ENCODE data around the gene CTNNAL1.
A peak's percentile ranks its signal among the peaks of the same experiment; 100 is the strongest.

The CTNNAL1 gene

GRCh38 chr9:109036744-109037680 is 23.7 kb upstream of the CTNNAL1 start:
- Mint-ChIP-seq H3K9me3 (no peaks in the 10 kb centered on the region), H3K36me3 (peaks cover 66% of the 10 kb centered on the region), H3K4me1 (no peaks in the 10 kb centered on the region), H3K27ac (no peak overlapping the region), H3K4me3 (no peak overlapping the region)
- DNase-seq (ENCODE audit: low spot score in 2 of 2) (no peak), ATAC-seq (no peak)

- DNase-seq (ENCODE audit: low spot score in 2 of 2) (no peak), ATAC-seq (no peak)
- Mint-ChIP-seq H3K36me3 (peaks cover 77% of the 10 kb centered on the region), H3K9me3 (no peaks in the 10 kb centered on the region), H3K4me3 (no peak overlapping the region), H3K4me1 (no peaks in the 10 kb centered on the region), H3K27ac (no peak overlapping the region)
Observed at GRCh38 chr9:109035684-109036423, 22.6 kb upstream of the CTNNAL1 start.

GRCh38 chr9:109033941-109034700 is 20.8 kb upstream of the CTNNAL1 start:
- no peaks in the 10 kb centered on the region for H3K4me1 Mint-ChIP-seq
- H3K27ac Mint-ChIP-seq, result no peak overlapping the region
- H3K36me3 Mint-ChIP-seq, result peaks cover 79% of the 10 kb centered on the region
- no peaks in the 10 kb centered on the region for H3K9me3 Mint-ChIP-seq
- ATAC-seq (no peak), DNase-seq (ENCODE audit: low spot score in 2 of 2) (no peak)
- H3K4me3 Mint-ChIP-seq, result no peak overlapping the region

- H3K27ac Mint-ChIP-seq, result no peak overlapping the region
- DNase-seq (ENCODE audit: low spot score in 2 of 2) (no peak), ATAC-seq (no peak)
- H3K4me3 Mint-ChIP-seq, result no peak overlapping the region
- H3K9me3 Mint-ChIP-seq, result no peaks in the 10 kb centered on the region
- no peaks in the 10 kb centered on the region for H3K4me1 Mint-ChIP-seq
- H3K36me3 Mint-ChIP-seq, result peaks cover 72% of the 10 kb centered on the region
Observed at GRCh38 chr9:109031241-109031640, 17.9 kb upstream of the CTNNAL1 start.

GRCh38 chr9:109030426-109030825 is 17.1 kb upstream of the CTNNAL1 start:
- Mint-ChIP-seq H3K27ac (no peak overlapping the region), H3K9me3 (no peaks in the 10 kb centered on the region), H3K4me3 (no peak overlapping the region), H3K36me3 (peaks cover 63% of the 10 kb centered on the region), H3K4me1 (no peaks in the 10 kb centered on the region)
- ATAC-seq (no peak), DNase-seq (ENCODE audit: low spot score in 2 of 2) (no peak)

- Mint-ChIP-seq H3K36me3 (peaks cover 44% of the 10 kb centered on the region), H3K27ac (no peak overlapping the region), H3K9me3 (no peaks in the 10 kb centered on the region), H3K4me3 (no peak overlapping the region), H3K4me1 (no peaks in the 10 kb centered on the region)
- no peak for DNase-seq (ENCODE audit: low spot score in 2 of 2)
- ATAC-seq, result no peak
Observed at GRCh38 chr9:109028457-109028856, 15.2 kb upstream of the CTNNAL1 start.

- no peaks in the 10 kb centered on the region for H3K4me1 Mint-ChIP-seq
- no peaks in the 10 kb centered on the region for H3K9me3 Mint-ChIP-seq
- DNase-seq (ENCODE audit: low spot score in 2 of 2) (no peak), ATAC-seq (no peak)
- no peak overlapping the region for H3K4me3 Mint-ChIP-seq
- H3K27ac Mint-ChIP-seq, result no peak overlapping the region
- H3K36me3 Mint-ChIP-seq, result peaks cover 31% of the 10 kb centered on the region
Observed at GRCh38 chr9:109027176-109027575, 13.9 kb upstream of the CTNNAL1 start.

GRCh38 chr9:109026306-109026705 is 13.0 kb upstream of the CTNNAL1 start:
- DNase-seq (ENCODE audit: low spot score in 2 of 2) (no peak), ATAC-seq (no peak)
- no peaks in the 10 kb centered on the region for H3K9me3 Mint-ChIP-seq
- H3K4me1 Mint-ChIP-seq, result no peaks in the 10 kb centered on the region
- peaks cover 22% of the 10 kb centered on the region for H3K36me3 Mint-ChIP-seq
- H3K4me3 Mint-ChIP-seq, result no peak overlapping the region
- H3K27ac Mint-ChIP-seq, result peak overlapping the region; percentile 36

GRCh38 chr9:109022873-109023272 is 9.6 kb upstream of the CTNNAL1 start:
- Mint-ChIP-seq H3K4me3 (no peak overlapping the region), H3K36me3 (peaks cover 24% of the 10 kb centered on the region)

GRCh38 chr9:109020581-109021511 is 7.5 kb upstream of the CTNNAL1 start:
- Mint-ChIP-seq H3K36me3 (peaks cover 24% of the 10 kb centered on the region), H3K27ac (no peak overlapping the region), H3K9me3 (no peaks in the 10 kb centered on the region), H3K4me1 (no peaks in the 10 kb centered on the region), H3K4me3 (no peak overlapping the region)
- DNase-seq (ENCODE audit: low spot score in 2 of 2) (no peak), ATAC-seq (no peak)

More at GRCh38 chr9:109022873-109023272, 9.6 kb upstream of the CTNNAL1 start:
- Mint-ChIP-seq H3K9me3 (no peaks in the 10 kb centered on the region), H3K27ac (no peak overlapping the region), H3K4me1 (no peaks in the 10 kb centered on the region)
- ATAC-seq (no peak), DNase-seq (ENCODE audit: low spot score in 2 of 2) (no peak)

GRCh38 chr9:109020113-109020512 is 6.8 kb upstream of the CTNNAL1 start:
- Mint-ChIP-seq H3K36me3 (peaks cover 24% of the 10 kb centered on the region), H3K4me3 (no peak overlapping the region), H3K9me3 (no peaks in the 10 kb centered on the region), H3K27ac (no peak overlapping the region), H3K4me1 (no peaks in the 10 kb centered on the region)
- ATAC-seq (no peak), DNase-seq (ENCODE audit: low spot score in 2 of 2) (no peak)

- no peaks in the 10 kb centered on the region for H3K9me3 Mint-ChIP-seq
- no peak overlapping the region for H3K4me3 Mint-ChIP-seq
- H3K36me3 Mint-ChIP-seq, result peaks cover 24% of the 10 kb centered on the region
- H3K27ac Mint-ChIP-seq, result no peak overlapping the region
- DNase-seq (ENCODE audit: low spot score in 2 of 2), result no peak
- no peak for ATAC-seq
- H3K4me1 Mint-ChIP-seq, result no peaks in the 10 kb centered on the region
Observed at GRCh38 chr9:109019420-109019819, 6.1 kb upstream of the CTNNAL1 start.

- H3K27ac Mint-ChIP-seq, result no peak overlapping the region
Observed at GRCh38 chr9:109017493-109017892, 4.2 kb upstream of the CTNNAL1 start.

GRCh38 chr9:109017061-109017460 is 3.8 kb upstream of the CTNNAL1 start:
- H3K4me1 Mint-ChIP-seq, result peaks cover 14% of the 10 kb centered on the region
- ATAC-seq (no peak), DNase-seq (ENCODE audit: low spot score in 2 of 2) (no peak)
- H3K36me3 Mint-ChIP-seq, result peaks cover 37% of the 10 kb centered on the region
- no peak overlapping the region for H3K4me3 Mint-ChIP-seq
- no peak overlapping the region for H3K27ac Mint-ChIP-seq
- H3K9me3 Mint-ChIP-seq, result no peaks in the 10 kb centered on the region

More at GRCh38 chr9:109017493-109017892, 4.2 kb upstream of the CTNNAL1 start:
- Mint-ChIP-seq H3K4me3 (no peak overlapping the region), H3K4me1 (peaks cover 10% of the 10 kb centered on the region), H3K36me3 (peaks cover 33% of the 10 kb centered on the region), H3K9me3 (no peaks in the 10 kb centered on the region)
- DNase-seq (ENCODE audit: low spot score in 2 of 2), result no peak
- no peak for ATAC-seq

Data from stimulated activated effector memory CD8-positive, alpha-beta T cell treated with anti-CD3 and anti-CD28 coated beads, Interleukin-12 subunit alpha, Interleukin-12 subunit beta, amount 100 ng/mL, for 72 hours (primary cell).